Trophoblast cell (in vitro differentiated cells and primary cell): ENCODE measurements around the gene UBL4A.

Source experiments
- DNase-seq, 2 donors: peaks; one replicate each; pipeline ENCODE4 v3.0.0-alpha.2; 2016
- H2AFZ ChIP-seq: 2 replicates; pipeline ENCODE4 v1.6.1; 2013; ENCODE audit warnings: low read length, moderate library complexity, mild to moderate bottlenecking; ENCODE audit not compliant: insufficient read depth, poor library complexity
- H2AK5ac ChIP-seq: 2 replicates; pipeline ENCODE4 v1.6.1; 2013; ENCODE audit warnings: mild to moderate bottlenecking, low read length
- H2BK120ac ChIP-seq: 2 replicates; pipeline ENCODE4 v1.6.1; 2013; ENCODE audit warnings: low read length, mild to moderate bottlenecking, moderate library complexity; ENCODE audit not compliant: insufficient read depth, poor library complexity
- H2BK12ac ChIP-seq: 2 replicates; pipeline ENCODE4 v1.6.1; 2013; ENCODE audit warnings: mild to moderate bottlenecking, low read length, moderate library complexity
- H2BK5ac ChIP-seq: 2 replicates; pipeline ENCODE4 v1.6.1; 2013; ENCODE audit warnings: low read length, low read depth, moderate library complexity, mild to moderate bottlenecking; ENCODE audit not compliant: poor library complexity
- H3K14ac ChIP-seq: 2 replicates; pipeline ENCODE4 v1.6.1; 2013; ENCODE audit warnings: mild to moderate bottlenecking, low read length
- H3K18ac ChIP-seq: 2 replicates; pipeline ENCODE4 v1.6.1; 2013; ENCODE audit warnings: mild to moderate bottlenecking, low read length
- H3K23ac ChIP-seq: 2 replicates; pipeline ENCODE4 v1.6.1; 2013; ENCODE audit warnings: low read length
- H3K27ac ChIP-seq: 2 replicates; pipeline ENCODE4 v1.5.1; 2013; ENCODE audit warnings: low read depth, mild to moderate bottlenecking, inconsistent platforms, low read length, moderate library complexity
- H3K27me3 ChIP-seq: 2 replicates; pipeline ENCODE4 v1.6.1; 2013; ENCODE audit warnings: inconsistent platforms, mild to moderate bottlenecking, low read length, moderate library complexity; ENCODE audit not compliant: insufficient read depth
- H3K36me3 ChIP-seq, 2 experiments: 1 replicate in 1 of 2; 2 replicates in 1 of 2; pipeline ENCODE4 v1.6.1; 2013; ENCODE audit warnings: low read length in 2 of 2, mild to moderate bottlenecking in 2 of 2, moderate library complexity in 1 of 2; ENCODE audit not compliant: insufficient read depth in 2 of 2, control insufficient read depth in 1 of 2
- H3K4ac ChIP-seq: 2 replicates; pipeline ENCODE4 v1.6.1; 2013; ENCODE audit warnings: low read depth, mild to moderate bottlenecking, low read length, moderate library complexity
- H3K4me1 ChIP-seq, 2 experiments: 1 replicate in 1 of 2; 2 replicates in 1 of 2; pipeline ENCODE4 v1.6.1; 2013; ENCODE audit warnings: low read length in 2 of 2, mild to moderate bottlenecking in 2 of 2, moderate library complexity in 1 of 2; ENCODE audit not compliant: insufficient read depth in 2 of 2, control insufficient read depth in 1 of 2
- H3K4me2 ChIP-seq: 2 replicates; pipeline ENCODE4 v1.6.1; 2013; ENCODE audit warnings: inconsistent platforms, mild to moderate bottlenecking, low read length, moderate library complexity
- H3K4me3 ChIP-seq: 2 replicates; pipeline ENCODE4 v1.5.1; 2013; ENCODE audit warnings: mild to moderate bottlenecking, low read depth, low read length, inconsistent platforms
- H3K79me1 ChIP-seq: one replicate; pipeline ENCODE4 v1.6.1; 2013; ENCODE audit warnings: low read length
- H3K79me2 ChIP-seq: 2 replicates; pipeline ENCODE4 v1.6.1; 2013; ENCODE audit warnings: low read length, mild to moderate bottlenecking; ENCODE audit not compliant: control insufficient read depth, insufficient read depth, poor library complexity
- H3K9ac ChIP-seq: 2 replicates; pipeline ENCODE4 v1.6.1; 2013; ENCODE audit warnings: mild to moderate bottlenecking, low read length
- H3K9me3 ChIP-seq: 2 replicates; pipeline ENCODE4 v1.6.1; 2013; ENCODE audit warnings: low read depth, mild to moderate bottlenecking, control low read depth, inconsistent platforms, low read length; ENCODE audit not compliant: insufficient read depth
- H4K12ac ChIP-seq: 2 replicates; pipeline ENCODE4 v1.6.1; 2013; ENCODE audit warnings: low read depth, mild to moderate bottlenecking, low read length, moderate library complexity
- H4K8ac ChIP-seq: 2 replicates; pipeline ENCODE4 v1.6.1; 2013; ENCODE audit warnings: low read depth, mild to moderate bottlenecking, low read length, moderate library complexity
- H4K91ac ChIP-seq: one replicate; pipeline ENCODE4 v1.6.1; 2013; ENCODE audit warnings: low read depth, mild to moderate bottlenecking, low read length, moderate library complexity
- WGBS: extraction: QIAGEN DNeasy Blood & Tissue Kit; methylation state at CpG from one replicate; pipeline ENCODE4 v1.1.7; 2013; ENCODE audit warnings: missing lambda C conversion rate; ENCODE audit not compliant: insufficient read length, insufficient coverage; ENCODE audit errors: extremely low coverage; 5-methylcytosine and 5-hydroxymethylcytosine counted together

UBL4A gene

DNA sequence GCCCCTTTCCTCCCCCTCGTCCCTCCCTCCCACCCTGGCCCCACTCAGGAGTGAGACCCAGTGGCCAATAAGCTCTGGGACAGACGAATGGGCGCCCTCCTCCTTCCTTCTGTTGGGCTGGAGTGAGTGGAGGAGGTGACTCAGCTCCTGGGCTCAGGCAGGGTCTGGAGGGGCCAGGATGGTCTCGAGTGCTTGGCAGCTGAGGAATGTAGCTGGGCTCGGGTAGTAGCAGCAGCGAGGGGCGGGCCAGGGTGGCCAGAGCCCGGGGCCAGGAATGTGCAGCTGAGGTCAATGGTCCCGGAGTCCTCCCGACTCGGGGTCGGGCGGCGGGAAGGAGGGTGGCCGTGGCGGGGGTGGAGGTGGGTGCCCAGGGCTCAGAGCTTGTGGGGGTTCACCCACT, 45.2 kb upstream of the UBL4A start:
- Histone ChIP-seq H3K4me1 (peaks cover 18 to 22% of the 10 kb centered on the region in 2 experiments), H2BK120ac (peak overlapping the region; percentile 88), H2BK12ac (no peak overlapping the region), H2AK5ac (no peak overlapping the region), H3K79me2 (no peaks in the 10 kb centered on the region), H3K9me3 (no peaks in the 10 kb centered on the region), H3K27me3 (no peaks in the 10 kb centered on the region), H2BK5ac (peak overlapping the region; percentile 72), H4K8ac (no peak overlapping the region), H3K4me2 (peak overlapping the region; percentile 36), H3K36me3 (peaks cover 42 to 46% of the 10 kb centered on the region in 2 experiments), H3K18ac (no peak overlapping the region), H3K14ac (no peak overlapping the region), H3K23ac (no peak overlapping the region), H4K91ac (peak overlapping the region; percentile 35), H3K27ac (peak overlapping the region; percentile 89), H3K4me3 (no peak overlapping the region), H4K12ac (no peak overlapping the region), H2AFZ (no peak overlapping the region), H3K4ac (peak overlapping the region; percentile 41), H3K9ac (no peak overlapping the region), H3K79me1 (peaks cover 21% of the 10 kb centered on the region)
- peak; percentile 75 to 78 for DNase-seq
- no CpG with 5 or more reads among the region's 16 CpGs for WGBS

DNA sequence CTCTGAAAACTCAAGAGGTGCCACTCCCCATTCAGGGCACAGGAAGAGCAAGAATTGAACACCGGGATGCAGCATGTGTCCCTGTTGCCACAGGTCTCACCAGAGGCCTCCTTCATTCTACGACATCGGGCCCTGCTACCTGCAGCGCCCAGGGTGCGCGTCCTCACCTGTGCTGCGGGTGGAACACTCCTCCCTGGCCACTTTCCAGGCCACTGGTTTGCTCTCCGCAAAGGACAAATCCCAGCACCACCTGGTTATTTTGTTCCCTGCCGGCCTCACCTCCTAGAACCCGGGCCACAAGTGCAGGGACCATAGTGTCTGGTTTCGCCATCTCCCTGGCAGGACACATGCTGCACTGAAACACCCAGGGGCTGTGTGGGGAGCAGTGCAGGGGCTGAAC, 43.9 kb upstream of the UBL4A start:
- Histone ChIP-seq H3K9me3 (no peaks in the 10 kb centered on the region), H3K9ac (no peak overlapping the region), H3K14ac (no peak overlapping the region), H3K36me3 (peaks cover 35 to 37% of the 10 kb centered on the region in 2 experiments), H2BK120ac (no peak overlapping the region), H3K4ac (no peak overlapping the region), H4K91ac (peak overlapping the region; percentile 2), H3K4me2 (no peak overlapping the region), H3K27me3 (no peaks in the 10 kb centered on the region), H3K27ac (no peak overlapping the region), H3K4me3 (no peak overlapping the region), H2AK5ac (no peak overlapping the region), H2BK5ac (no peak overlapping the region), H3K79me1 (peaks cover 22% of the 10 kb centered on the region), H3K4me1 (peaks cover 20 to 27% of the 10 kb centered on the region in 2 experiments), H3K18ac (no peak overlapping the region), H2AFZ (no peak overlapping the region), H3K23ac (no peak overlapping the region), H4K8ac (no peak overlapping the region), H3K79me2 (no peaks in the 10 kb centered on the region), H2BK12ac (no peak overlapping the region), H4K12ac (no peak overlapping the region)
- DNase-seq, result peak; percentile 53 to 59
- no CpG with 5 or more reads among the region's 11 CpGs for WGBS

DNA sequence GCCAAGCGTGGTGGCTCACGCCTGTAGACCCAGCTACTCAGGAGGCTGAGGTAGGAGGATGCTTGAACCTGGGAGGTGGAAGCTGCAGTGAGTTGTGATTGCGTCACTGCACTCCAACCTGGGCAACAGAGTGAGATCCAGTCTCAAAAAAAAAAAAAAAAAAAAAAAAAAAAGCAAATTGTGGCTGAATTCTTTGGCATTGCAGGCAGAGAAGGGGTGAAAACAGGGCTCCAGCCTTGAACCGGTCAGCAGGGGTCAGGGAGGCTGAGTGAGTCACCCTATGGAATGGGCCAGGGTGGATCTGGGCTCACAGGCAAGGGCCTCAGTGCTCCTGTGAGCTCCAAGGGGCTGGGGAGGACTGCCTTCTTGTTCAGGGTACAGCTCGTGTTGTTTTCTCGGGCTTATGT, 42.8 kb upstream of the UBL4A start:
- Histone ChIP-seq H2BK12ac (peak overlapping the region; percentile 63), H3K14ac (no peak overlapping the region), H3K4me1 (peaks cover 20 to 26% of the 10 kb centered on the region in 2 experiments)

DNA sequence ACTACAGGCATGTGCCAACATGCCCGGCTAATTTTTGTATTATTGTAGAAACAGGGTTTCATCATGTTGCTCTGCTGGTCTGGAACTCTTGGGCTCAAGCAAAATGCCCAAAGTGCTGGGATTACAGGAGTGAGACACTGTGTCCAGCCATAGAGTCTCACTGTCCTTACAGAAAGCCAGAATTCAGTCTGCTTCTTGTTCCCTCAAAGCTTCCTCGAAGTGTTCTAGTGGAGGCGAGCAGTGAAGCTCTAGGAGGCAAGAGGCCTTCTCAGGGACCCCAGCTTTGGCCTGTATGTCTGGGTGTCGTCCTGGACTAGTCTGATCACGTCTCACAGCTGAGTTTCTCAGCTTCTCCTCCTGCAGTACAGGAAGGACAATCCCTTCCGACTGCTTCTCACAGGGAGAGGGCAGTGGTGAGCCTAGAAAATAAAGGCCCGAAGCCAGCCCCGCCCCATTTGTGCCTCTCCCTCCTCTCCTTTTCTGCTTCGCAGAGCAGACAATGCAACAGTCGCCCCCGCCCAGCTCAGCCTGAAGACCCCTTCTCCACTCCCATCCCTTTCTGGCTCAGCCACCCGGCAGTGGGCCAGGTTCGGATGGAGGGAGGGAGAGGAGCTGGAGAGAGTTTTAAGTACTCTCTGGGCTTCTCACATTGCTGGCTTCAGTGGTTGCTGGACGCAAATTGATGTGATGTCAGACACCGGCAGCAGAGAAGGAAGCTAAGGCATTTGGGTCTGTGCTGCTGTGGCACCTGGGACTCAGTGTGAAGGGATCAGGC, 40.7 kb upstream of the UBL4A start:
- Histone ChIP-seq H4K91ac (peak overlapping the region; percentile 82), H3K14ac (peak overlapping the region; percentile 35), H3K4me2 (peak overlapping the region; percentile 53), H3K79me1 (peaks cover 21% of the 10 kb centered on the region), H3K9me3 (no peaks in the 10 kb centered on the region), H3K9ac (peak overlapping the region; percentile 70), H2AFZ (peak overlapping the region; percentile 56), H3K27ac (peak overlapping the region; percentile 71), H4K12ac (peak overlapping the region; percentile 93), H3K4ac (peak overlapping the region; percentile 12), H3K23ac (no peak overlapping the region), H2BK120ac (peak overlapping the region; percentile 76), H3K27me3 (no peaks in the 10 kb centered on the region), H4K8ac (peak overlapping the region; percentile 74), H3K4me1 (peaks cover 18 to 22% of the 10 kb centered on the region in 2 experiments), H3K36me3 (peaks cover 6 to 10% of the 10 kb centered on the region in 2 experiments), H3K4me3 (no peak overlapping the region), H2BK5ac (peak overlapping the region; percentile 54), H2BK12ac (peak overlapping the region; percentile 59), H3K18ac (peak overlapping the region; percentile 67), H3K79me2 (no peaks in the 10 kb centered on the region), H2AK5ac (no peak overlapping the region)
- WGBS, result no CpG with 5 or more reads among the region's 15 CpGs
- peak; percentile 33 to 69 for DNase-seq

More for the DNA sequence above, 42.8 kb upstream of the UBL4A start:
- H2AK5ac ChIP-seq, result no peak overlapping the region
- H2BK120ac ChIP-seq, result no peak overlapping the region
- DNase-seq, result peak in 1 of 2 donors; percentile 52
- H2BK5ac ChIP-seq, result peak overlapping the region; percentile 34
- no peak overlapping the region for H3K23ac ChIP-seq
- no peaks in the 10 kb centered on the region for H3K79me2 ChIP-seq
- no CpG with 5 or more reads among the region's 6 CpGs for WGBS
- H3K79me1 ChIP-seq, result peaks cover 21% of the 10 kb centered on the region
- no peak overlapping the region for H4K12ac ChIP-seq
- H3K4me3 ChIP-seq, result no peak overlapping the region
- no peak overlapping the region for H4K8ac ChIP-seq
- H3K18ac ChIP-seq, result no peak overlapping the region
- peaks cover 27 to 30% of the 10 kb centered on the region in 2 experiments for H3K36me3 ChIP-seq
- no peak overlapping the region for H3K4me2 ChIP-seq
- H4K91ac ChIP-seq, result no peak overlapping the region
- no peak overlapping the region for H3K27ac ChIP-seq
- H3K9ac ChIP-seq, result no peak overlapping the region
- H3K27me3 ChIP-seq, result no peaks in the 10 kb centered on the region
- H3K4ac ChIP-seq, result no peak overlapping the region
- H3K9me3 ChIP-seq, result no peaks in the 10 kb centered on the region
- H2AFZ ChIP-seq, result no peak overlapping the region
